Thyroid gland (tissue), 4 donors: ENCODE data around the gene GPC6.

Experiments used
- POLR2A ChIP-seq, 2 donors: fragments of 450-650 bp; IDR thresholded peaks; one replicate each; pipeline ENCODE4 v1.6.1; 2017; ENCODE audit warnings: antibody characterized with exemption in 2 of 2, mild to moderate bottlenecking in 2 of 2, moderate library complexity in 1 of 2
- TF ChIP-seq, protein P1 (sequence below), 6 experiments: fragments of 200-600 bp in 3 of 6; fragments of 450-650 bp in 3 of 6; sonication (generic) in 3 of 6; IDR thresholded peaks; one replicate each; pipeline ENCODE4 v1.5.1; 2016 to 2019; ENCODE audit warnings: antibody characterized with exemption in 6 of 6, mild to moderate bottlenecking in 2 of 6, inconsistent platforms in 1 of 6, moderate library complexity in 1 of 6

DNA sequence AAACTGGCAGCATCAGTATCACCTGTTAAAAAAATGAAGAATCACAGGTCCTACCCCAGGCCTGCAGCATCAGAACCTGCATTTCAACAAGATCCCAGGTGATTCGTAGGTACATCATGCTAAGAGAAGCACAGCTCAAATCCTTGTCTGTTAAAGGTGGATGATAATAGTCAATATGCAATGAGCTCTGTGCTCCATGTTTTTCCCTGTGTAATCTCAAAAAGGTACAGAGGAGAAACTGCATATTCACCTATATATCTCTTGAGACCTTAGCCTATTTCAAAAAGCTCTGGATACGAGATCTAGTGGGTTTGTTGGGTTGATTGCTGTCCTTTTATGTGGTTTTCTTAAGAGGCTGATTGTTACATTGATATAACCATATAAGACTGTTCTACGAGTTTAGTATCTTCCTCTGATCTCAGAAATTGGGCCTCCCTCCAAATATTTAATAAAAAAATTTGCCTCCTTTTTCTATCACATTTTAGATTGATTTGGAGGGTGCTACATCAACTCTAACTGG, 1104.0 kb downstream of the GPC6 start:
- TF ChIP-seq, protein P1, sequence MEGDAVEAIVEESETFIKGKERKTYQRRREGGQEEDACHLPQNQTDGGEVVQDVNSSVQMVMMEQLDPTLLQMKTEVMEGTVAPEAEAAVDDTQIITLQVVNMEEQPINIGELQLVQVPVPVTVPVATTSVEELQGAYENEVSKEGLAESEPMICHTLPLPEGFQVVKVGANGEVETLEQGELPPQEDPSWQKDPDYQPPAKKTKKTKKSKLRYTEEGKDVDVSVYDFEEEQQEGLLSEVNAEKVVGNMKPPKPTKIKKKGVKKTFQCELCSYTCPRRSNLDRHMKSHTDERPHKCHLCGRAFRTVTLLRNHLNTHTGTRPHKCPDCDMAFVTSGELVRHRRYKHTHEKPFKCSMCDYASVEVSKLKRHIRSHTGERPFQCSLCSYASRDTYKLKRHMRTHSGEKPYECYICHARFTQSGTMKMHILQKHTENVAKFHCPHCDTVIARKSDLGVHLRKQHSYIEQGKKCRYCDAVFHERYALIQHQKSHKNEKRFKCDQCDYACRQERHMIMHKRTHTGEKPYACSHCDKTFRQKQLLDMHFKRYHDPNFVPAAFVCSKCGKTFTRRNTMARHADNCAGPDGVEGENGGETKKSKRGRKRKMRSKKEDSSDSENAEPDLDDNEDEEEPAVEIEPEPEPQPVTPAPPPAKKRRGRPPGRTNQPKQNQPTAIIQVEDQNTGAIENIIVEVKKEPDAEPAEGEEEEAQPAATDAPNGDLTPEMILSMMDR (IDR thresholded peaks at IDR 0.05), result no peak
- TF ChIP-seq POLR2A (IDR thresholded peaks at IDR 0.05), result no peak
